Effector CD8-positive, alpha-beta T cell (primary cell): ENCODE results near the gene GALM.
"Not testable (repeated sequence)": the region's sequence is repeated elsewhere in the genome, so short reads cannot be mapped to it uniquely, and the experiment has no call there.

Experiments used
- DNase-seq: peaks from one replicate; lab custom pipeline; 2025; lab: John Stamatoyannopoulos, UW

GALM gene

DNA sequence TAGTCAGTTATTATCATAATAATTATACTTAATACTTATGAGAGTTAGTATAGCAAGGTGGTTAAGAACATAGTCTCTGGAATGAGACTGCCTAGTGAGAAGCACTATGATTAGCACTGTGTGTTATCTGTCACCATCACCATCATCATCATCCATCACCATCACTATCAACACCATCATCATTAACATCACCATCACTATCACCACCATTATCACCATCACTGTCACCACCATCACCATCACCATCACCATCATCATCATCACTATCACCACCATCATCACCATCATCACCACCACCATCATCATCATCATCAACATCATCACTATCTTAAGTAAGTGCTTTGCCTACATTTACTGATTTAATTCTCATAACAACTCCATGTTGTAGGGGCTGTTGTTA, 45.6 kb downstream of the GALM start:
- no peak for DNase-seq

DNA sequence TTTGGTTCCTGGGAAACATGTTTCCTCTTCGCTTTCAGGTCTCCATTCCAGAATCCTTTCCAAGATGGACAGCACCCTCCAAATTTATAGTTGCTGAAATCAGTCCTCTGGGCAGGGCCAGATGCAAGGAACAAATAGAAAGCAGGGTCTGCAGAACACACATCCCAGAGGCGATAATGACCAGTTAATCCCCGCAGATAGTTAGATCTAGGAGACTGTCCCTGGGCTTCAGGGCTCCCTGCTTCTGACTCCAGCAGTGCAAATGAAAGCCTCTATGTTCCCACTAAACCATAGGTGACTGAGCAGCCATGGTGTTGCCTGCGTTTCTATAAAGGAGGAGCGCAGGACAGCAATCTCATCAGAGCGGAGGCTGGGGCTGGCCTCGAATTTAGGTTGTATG, 46.5 kb downstream of the GALM start:
- DNase-seq: no peak

GRCh38 chr2:38712871-38713270, 47.0 kb downstream of the GALM start:
- no peak for DNase-seq

DNA sequence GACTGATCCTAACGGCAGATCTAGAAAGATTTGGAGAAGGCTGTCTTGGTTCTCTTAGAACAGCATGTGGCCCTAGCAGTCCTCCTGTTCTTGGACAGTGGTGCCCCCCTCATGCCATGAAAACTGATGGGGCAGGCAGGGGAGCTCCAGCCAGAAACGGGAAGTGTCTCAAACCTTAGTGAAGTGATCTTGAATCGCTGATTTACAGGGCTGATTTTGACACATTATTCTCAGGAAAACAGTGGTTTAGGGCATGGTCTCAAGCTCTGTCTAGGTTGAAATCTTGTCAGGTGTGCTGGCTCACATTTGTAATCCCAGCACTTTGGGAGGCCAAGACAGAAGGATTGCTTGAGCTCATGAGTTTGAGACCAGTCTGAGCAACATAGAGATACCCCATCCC, 47.4 kb downstream of the GALM start:
- no peak for DNase-seq

GRCh38 chr2:38714941-38715340, 49.0 kb downstream of the GALM start:
- DNase-seq: not testable (repeated sequence)

GRCh38 chr2:38716185-38716584, 50.3 kb downstream of the GALM start:
- DNase-seq: no peak

- DNase-seq: no peak
Observed at GRCh38 chr2:38718601-38719000, 52.7 kb downstream of the GALM start.

DNA sequence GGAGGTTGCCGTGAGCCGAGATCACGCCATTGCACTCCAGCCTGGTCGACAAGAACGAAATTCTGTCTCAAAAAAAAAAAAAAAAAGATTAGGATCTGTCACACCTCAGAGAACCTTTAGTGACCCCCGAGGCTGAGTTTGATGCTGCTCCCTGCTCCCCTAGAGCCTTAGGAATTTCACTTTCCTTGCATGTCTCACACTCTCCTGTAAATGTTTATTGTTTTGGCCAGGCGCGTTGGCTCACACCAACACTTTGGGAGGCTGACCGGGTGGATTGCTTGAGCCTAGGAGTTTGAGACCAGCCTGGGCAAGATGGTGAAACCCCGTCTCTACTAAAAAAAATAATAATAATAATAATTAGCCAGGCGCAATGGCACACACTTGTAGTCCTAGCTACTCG, 53.8 kb downstream of the GALM start:
- DNase-seq: no peak

- no peak for DNase-seq
Observed at GRCh38 chr2:38720613-38721241, 54.8 kb downstream of the GALM start.

DNA sequence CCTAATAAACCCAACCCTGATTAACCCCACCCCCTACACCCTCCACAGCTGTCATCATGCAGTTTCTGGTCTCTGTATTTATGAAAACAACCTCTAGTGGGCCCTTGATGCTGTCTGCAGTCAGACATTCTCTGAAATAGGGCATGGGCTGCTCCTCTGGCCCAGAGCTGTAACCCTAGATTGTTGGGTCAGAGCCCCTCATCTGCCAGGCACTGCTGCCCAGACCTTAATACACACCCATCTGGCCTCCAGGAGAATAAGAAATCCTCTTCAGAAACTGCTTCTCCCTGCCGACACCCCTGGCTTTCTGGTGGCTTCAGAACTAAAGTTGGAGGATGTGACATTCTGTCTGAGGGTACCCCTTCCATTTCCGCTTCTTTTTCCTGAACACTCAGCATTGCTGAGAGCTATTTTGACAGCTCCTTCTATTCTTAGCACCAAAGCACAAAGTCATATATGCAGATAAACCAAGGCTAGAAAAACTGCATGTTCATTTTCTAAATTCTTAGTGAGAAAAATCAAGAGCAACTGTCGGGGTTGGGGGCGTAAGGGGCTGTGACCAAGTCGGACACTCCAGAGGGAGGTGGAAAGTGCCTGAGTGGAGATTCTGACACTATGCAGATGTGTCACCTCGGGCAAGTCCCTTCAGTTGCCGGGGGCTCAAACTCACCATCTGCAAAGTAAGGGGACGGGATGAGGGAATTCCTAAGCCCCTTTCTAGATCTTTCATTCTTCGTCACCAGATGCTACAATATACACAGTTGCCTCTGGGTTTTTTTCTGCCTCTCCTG, 56.6 kb downstream of the GALM start:
- no peak for DNase-seq

- DNase-seq: no peak
Observed at GRCh38 chr2:38723173-38723572, 57.3 kb downstream of the GALM start.

GRCh38 chr2:38727661-38728060, 61.7 kb downstream of the GALM start:
- DNase-seq: no peak

DNA sequence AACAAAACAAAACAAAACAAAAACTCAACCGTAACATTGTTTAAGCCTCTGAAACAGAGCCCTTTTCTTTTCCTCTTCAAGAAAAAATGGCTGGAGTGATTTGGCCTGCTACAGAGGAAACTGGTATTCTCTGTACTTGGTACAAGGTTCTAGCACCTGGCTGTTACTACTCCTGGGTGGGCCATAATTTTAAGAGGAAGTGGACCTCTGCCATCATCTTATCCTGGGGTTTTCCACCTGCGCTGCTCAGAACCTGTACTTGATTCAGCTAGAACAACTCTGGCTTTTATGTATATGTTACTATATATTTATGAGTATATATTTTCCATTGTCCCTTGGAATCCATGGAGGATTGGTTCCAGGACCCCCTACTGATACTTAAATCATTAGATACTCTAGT, 62.8 kb downstream of the GALM start:
- no peak for DNase-seq

DNA sequence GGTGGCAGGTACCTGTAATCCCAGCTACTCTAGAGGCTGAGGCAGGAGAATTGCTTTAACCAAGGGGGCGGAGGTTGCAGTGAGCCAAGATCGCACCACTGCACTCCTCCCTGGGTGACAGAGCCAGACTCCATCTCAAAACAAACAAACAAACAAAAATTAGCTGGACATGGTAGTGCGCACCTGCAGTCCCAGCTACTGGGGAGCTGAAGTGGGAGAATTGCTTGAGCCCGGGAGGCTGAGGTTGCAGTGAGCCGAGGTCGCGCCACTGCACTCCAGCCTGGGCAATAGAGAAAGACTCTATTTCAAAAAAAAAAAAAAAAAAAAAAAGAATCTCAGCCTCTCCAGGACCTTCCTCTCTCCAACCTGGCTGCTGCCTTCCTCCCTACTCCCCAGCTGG, 65.2 kb downstream of the GALM start:
- DNase-seq: no peak

GRCh38 chr2:38731684-38732221, 65.8 kb downstream of the GALM start:
- no peak for DNase-seq

DNA sequence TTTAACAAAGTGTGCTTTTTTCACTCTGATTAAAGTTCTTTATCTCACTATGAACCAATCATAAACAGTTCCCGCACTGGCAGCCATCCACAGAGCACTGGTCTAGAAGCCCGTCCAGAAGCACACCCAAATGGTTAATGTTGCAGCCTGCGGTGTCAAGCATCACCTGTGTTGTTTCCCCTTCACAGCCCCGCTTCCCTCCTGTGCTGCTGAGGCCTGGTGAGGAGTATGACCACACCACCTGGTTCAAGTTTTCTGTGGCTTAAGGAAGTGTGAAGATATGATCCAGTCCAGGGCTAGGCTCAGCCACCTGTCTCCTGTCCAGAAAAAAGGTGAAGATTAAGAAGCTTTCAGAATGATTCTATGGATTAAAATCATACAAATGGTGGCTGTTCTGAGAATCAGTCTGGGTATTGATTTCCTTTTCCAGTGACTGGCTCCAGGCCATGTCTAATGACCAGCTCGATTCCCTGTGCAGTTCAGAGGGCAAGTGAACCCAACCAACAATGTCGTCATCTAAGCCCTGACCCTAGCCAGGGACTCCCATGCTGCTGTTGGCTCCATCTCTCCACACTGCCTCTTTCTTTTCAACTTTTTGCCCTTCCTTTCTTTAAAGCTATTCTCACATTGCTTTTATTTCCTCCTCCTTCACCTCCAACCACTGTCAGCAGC, 67.5 kb downstream of the GALM start:
- DNase-seq: no peak

GRCh38 chr2:38734299-38735058, 68.6 kb downstream of the GALM start:
- no peak for DNase-seq

- no peak for DNase-seq
Observed at GRCh38 chr2:38735999-38736320, 70.0 kb downstream of the GALM start.

DNA sequence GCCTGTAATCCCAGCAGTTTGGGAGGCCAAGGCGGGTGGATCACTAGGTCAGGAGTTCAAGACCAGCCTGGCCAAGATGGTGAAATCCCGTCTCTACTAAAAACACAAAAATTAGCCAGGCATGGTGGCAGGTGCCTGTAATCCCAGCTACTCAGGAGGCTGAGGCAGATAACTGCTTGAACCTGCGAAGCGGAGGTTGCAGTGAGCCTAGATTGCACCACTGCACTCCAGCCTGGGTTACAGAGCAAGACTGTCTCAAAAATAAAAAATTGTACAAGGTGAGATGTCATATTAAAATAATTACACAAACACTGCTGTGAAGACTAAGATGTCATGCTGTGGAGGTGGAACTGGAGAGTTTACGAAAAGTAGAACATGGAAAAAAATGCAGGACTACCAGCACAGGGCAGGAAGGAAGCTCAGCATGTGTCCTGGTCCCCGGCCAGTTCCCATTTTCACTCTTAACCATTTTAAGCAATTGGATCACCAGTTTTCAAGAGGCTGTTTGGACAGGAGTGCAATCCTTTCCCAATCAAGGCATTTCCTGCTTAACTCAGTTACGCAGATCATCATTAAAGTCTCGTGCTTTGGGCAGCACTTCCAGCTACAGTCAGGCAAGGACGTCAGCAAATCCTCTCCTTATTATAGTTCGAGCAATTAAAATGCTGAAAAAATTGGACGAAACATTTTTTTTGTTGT, 71.2 kb downstream of the GALM start:
- not testable (repeated sequence) for DNase-seq

- no peak for DNase-seq
Observed at GRCh38 chr2:38737925-38738324, 72.0 kb downstream of the GALM start.

DNA sequence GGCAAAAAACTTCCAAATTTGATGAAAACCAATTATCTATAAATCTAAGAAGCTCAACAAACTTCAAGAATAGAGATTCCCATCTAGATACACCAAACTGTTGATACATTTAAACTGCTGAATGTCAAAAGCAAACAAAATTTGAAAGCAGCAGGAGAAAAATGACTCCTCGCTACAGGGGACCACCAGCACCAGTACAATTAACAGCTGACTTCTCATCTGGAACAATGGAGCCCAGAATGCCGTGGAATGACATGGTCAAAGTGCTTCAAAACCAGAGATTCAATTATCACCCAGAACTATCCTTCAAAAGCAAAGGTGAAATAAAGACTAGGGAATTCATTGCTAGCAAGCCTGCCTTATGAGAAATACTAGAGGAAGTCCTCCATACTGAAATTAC, 73.6 kb downstream of the GALM start:
- no peak for DNase-seq
